GM18526 (cell line): Measurements from ENCODE around the gene MAPKAP1.

Source experiments
- POLR2A ChIP-seq: IDR thresholded peaks from 3 replicates; pipeline ENCODE4 v1.6.1; 2011; ENCODE audit not compliant: insufficient read length; ENCODE audit errors: extremely low read depth

MAPKAP1 gene

DNA sequence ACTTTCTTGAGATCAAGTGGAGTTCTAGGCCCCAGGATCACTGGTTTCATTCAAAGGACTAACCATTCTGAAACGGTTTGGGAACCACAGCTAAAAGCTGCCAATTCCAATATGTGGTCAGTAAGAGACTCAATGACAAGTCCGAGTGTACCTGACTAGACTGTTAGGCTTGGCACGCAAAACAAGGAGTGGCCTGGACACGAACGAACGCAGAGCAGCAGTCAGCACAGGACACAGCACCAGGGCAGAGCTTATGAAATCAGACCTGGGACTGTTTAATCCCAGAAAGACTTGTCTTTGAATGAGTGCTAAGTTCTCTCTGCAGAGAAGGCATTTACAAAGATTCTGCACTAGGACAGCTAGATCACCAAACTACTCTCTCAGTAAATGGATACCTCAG is 231.6 kb downstream of the MAPKAP1 start:
- no peak for TF ChIP-seq POLR2A

DNA sequence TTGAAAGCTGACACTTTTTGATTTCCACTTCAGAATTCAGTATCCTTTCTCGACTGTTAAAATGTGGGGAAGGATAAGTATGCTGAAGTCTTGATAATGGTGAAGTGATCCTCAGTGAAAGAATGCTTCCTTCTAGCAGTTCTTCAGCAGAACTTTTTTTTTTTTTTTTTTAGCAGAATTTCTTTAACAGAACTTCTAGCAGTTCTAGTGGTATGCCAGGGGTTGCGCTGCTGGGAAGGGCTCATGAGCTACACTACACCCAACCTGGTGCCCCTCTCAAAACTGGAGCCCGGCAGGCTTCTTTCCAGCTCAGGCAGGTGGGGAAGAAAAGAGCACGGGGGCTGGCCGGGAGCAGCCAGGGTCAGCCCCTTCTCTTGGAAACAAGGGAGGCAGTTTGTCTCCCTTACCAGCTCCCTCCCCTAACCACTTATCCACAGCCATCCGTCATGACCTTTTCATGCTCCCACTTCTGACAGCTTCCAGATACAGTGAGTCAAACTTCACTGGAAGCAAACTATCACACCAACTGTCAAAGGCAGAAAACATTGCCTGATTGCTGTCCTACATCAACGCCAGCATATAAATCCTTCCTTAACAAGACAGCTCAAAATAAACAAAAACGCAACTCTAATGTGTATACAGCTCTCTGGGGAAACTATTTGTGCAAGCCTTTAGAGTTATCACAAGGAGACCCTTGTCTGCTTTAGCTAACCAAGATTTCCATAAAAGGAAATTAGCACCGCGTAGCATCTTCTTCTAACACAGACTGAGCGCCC is 233.9 kb downstream of the MAPKAP1 start:
- TF ChIP-seq POLR2A: no peak

DNA sequence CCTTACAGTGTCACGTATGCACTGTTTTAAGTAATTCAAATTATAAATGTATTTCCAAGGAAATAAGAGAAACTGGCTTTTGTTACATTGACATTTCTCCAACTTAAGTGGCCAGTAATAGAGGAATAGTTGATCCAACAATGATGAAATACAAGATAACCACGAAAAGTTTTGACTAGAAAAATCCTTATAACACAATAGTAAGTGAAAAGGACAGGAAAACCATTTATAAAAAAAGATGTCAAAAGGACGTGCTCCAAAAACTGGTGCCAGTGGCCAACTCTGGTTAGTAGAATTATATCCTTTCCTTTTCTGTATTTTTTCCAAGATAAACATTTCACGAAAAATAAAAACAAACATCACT is 234.5 kb downstream of the MAPKAP1 start:
- TF ChIP-seq POLR2A: no peak

- TF ChIP-seq POLR2A: no peak
Measured at GRCh38 chr9:125470767-125471580, 236.0 kb downstream of the MAPKAP1 start.

DNA sequence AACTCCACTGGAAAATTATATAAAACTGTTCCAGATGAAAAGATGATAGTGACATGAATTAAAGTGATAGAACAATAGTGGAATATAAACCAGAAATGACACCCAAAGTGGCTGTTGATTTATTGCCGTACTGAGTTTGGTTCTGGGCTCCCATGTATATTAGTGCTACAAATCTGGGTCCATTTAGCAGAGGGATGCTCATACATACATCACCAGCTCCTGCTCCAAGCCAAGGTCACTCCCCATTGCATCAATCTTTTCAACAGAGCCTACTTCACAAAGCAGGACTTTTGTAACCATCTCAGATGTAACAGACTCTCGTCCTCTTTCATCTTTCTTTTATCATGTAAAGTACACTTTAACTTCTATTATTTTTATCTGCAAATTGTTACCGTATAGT is 236.8 kb downstream of the MAPKAP1 start:
- TF ChIP-seq POLR2A: no peak

DNA sequence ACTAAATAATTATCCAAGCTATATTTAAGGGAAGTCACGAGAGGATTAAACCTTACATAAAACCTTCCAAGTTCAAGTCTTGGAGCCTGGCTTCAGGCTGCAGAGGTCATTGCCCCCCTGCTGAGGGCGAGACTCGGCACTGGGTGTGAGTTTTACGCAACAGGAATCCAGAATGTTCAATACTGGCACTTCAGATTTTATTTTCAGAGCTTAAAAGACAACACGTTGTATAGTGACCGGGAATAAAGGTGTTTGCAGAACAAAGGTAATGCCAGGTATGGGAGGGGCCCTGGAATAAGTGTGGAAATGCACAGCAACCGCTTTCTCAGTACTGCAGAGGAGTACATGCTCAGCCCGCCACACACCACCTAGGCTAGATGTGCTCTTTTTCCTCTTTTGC is 238.4 kb downstream of the MAPKAP1 start:
- no peak for TF ChIP-seq POLR2A

DNA sequence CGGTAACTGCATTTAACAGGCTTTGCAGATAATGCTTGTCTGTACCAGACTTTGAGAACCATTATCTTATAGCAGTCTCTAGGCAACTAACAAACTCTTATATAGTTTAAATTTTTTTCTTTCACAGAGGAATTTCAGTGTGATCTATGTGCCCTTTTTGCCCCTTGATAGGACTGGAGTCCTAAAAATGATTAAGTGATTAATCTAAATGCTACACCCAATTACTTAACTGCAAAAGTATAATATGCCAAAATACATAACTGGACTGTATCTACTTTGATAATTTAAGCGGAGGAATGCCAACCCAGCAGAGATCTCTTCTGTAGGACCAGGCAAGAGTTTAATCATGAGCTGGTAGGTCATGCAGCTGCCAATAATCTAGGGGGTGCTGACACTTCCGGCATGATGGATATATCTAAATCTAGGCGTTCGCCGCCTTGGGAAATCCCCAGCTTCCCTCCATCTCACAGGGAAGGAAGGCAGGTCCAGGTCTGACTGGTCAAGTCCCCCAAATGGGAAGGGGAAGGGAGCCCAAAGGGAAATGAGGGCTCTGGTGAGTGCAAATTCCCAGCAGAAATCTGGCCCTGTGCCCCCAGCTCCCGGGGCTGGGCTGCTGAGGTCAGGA is 239.8 kb downstream of the MAPKAP1 start:
- TF ChIP-seq POLR2A: no peak

DNA sequence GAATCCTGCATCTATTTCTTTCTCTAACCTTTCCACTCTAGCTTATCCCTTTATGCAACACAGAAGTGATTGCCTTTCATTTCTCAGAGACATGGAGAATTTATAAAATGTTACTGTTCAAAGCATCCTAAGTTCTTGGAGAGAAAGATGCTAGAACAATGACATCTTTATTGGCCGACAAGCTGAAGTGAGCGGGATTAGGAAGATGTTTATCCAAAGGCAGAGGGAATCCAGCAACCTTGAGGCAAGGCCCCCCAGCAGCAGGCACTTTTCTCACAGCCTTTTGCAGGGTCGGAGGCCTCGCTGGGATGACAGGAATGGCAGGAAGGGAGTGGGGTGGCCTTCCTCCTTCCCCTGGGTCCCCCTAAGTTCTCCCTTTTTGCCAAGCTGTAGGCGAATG is 240.6 kb downstream of the MAPKAP1 start:
- TF ChIP-seq POLR2A: no peak

DNA sequence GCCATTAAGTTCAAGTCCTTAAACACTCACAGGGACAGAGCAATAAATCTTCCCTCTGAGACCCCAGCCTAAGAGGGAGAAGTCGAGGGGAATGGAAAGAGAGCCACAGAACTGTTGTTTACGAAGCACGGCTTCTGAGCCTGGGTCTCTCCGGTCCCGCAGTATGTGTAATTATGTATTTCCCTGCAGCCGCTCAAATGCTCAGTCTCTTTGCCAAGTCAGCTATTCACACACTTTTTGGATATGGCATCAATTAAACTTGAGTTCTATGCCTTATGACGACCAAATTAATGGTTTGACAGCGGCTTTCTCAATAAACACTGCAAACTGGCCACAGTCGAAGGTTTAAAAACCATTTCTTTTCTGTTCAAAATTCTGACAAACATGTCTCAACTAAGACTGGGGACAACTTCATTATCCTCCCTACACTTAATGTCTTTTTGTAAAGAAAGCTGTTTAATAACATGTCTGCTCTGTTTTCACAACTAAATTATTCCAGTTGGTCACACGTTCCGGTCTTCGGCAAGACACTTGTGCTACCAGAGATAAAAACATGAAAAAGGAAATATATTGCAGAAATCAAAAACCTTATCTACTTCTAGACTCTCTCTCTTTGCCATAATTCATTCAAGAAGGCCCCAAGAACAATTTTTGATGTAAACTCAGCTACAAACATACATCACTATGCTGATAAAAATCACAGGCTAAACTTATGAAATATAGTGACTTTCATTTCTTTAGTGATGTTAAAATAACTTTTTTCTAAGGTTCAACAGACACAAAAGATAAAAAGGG is 242.2 kb downstream of the MAPKAP1 start:
- no peak for TF ChIP-seq POLR2A

DNA sequence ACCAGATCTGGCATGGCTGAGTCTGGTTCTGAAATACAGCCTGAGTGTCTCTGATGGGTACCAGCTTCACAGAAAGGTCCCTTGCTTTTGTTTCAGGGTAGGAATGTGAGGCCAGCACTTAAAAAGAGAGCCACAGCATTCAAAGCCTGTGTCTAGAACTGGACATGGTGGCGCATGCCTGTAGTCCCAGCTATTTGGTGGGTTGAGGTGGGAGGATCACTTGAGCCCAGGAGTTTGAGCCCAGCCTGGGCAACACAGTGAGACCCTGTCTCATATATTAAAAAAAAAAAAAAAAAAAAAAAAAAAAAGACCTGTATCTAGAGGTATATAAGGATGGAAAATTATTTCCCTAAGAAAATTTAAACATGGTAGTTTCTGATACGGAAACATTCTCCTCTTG is 243.1 kb downstream of the MAPKAP1 start:
- TF ChIP-seq POLR2A: no peak

DNA sequence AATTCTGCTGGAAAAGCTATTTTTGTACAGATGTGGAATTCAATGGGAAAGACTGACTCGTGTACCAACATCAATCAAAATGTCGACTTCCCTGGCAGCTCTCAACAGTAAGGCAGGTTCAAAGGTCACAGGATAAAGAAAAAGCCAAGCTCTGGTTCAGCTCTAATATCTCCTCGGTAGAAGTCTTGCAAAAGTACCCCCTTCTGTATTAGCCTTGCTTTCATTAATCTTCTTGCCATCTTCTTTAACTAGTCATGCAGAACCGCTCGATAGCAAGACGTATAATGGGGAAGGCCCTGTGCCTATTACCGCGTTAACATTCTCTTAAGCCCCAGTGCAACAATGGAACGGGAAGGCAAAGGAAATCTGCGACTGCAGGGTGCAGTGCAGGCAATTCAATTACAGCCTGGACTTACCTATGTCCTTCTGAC is 244.1 kb downstream of the MAPKAP1 start:
- TF ChIP-seq POLR2A: no peak

DNA sequence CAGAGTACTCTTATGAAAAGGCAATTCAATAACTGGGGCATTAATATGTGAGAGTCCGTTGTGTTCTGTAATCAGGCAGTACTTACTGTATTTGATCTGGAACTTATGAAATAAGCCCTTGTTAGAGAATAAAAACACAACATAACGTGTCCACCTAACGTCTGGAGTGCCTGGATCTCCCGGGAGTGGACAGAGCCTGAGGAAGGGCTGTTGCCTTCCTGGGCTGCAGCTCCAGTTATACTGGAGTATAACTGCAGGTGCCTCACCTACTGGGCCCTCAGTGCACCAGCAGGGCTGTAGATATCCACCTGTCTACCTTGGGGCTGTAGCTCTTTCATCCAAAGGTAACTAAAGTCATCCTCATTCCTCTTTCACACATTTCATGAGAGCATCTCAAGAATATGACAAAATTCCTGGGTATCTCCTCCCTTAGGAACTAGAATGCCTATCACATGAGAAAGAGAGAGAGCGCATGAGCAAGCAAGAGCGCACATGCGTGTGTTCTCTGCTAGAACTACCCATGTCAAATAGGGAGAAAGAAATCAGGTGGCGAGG is 245.3 kb downstream of the MAPKAP1 start:
- TF ChIP-seq POLR2A: no peak

DNA sequence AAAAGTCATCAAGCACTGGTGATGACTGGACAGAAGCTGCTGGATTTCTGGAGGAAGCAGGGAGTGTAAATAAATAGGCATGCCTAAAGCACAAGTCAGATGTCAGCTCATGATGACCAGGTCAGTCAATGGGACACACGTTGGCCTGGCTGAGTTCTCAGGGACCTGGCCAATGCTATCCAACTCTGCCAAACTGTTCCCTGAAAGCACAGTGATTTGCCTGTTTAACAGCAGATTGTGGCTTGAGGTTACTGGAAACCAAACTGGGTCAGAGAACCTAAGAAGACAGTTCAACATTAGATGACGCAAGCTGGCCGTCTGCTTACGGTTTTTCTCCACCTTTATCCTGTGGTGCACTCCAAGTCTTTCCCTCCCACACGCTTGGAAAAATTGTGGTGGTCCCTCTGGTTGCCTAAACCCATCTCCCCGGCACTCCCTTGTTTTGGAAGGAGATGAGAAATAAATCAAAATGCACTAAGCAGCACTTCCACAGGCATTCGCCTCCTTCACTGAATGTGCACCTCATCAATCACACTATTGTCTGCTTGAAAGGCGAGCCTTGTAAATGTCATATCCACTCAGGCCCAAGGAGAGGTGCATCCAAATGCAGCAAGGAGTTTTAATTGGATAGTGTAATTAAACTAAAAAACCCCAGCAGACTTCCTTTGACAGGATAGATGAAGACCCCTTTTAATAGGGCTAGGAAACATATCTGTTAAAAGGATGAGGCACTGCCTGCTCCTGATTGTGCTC is 245.9 kb downstream of the MAPKAP1 start:
- no peak for TF ChIP-seq POLR2A

- TF ChIP-seq POLR2A: no peak
Measured at GRCh38 chr9:125460346-125460745, 246.7 kb downstream of the MAPKAP1 start.
